Measurements from ENCODE around the gene HECW1. TPM values are rescaled to one million over a fixed set of nuclear protein-coding genes. Genes with fewer than 3 reads are reported as not detected.

The HECW1 gene
- polyA plus RNA-seq, 2 of the 4 experiments (the other 2 are of a cell fraction), result 11.3 TPM

DNA sequence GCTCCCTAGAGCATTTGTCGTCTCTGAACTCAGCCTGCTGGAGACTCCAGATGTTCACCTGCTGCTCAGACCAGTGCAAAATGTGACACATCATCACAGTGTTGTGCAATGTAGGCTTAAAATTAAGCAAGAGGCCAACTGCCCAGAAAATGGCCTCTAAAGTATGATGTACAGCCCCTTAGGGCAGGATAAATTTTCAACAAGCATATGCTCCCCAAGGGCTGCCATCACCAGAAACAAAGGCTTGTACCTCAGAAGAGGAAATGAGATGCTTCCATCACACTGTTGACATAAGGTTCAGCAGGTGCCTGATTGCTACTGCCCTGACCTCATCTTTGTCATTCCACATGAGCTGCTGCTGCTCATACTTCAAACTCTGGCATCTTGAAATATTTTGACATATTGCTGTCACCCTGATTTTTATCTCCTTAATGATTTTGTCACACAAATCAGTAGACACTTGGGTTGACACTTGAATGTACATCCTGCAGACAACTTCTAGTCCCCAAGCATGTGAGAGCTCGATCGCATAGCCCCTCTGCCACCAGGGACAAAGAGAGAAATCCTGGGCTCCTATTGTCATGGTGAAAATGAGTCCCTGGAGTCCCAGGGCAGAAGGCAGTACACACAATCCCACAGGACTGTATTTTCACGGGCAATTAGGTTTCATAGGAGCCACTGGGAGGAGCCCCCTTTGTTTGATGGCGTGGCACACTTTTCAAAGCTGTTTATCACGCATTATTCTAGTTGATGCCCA, 250.8 kb downstream of the HECW1 start:
- FAIRE-seq (no peak), ATAC-seq (no peak), DNase-seq (ENCODE audit: low read depth in 1 of 2, low spot score in 1 of 2) (peak in 1 of 2 experiments; percentile 12)
- TF ChIP-seq CEBPB (IDR thresholded peaks at IDR 0.05), result peak; percentile 94 to 95
- TF ChIP-seq, protein P1, sequence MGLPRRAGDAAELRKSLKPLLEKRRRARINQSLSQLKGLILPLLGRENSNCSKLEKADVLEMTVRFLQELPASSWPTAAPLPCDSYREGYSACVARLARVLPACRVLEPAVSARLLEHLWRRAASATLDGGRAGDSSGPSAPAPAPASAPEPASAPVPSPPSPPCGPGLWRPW (IDR thresholded peaks at IDR 0.05), result peak; percentile 50; the same call in 1 of the 2 replicates
- TF ChIP-seq JUN (IDR thresholded peaks at IDR 0.05), result no peak
- TF ChIP-seq SMC3 (IDR thresholded peaks at IDR 0.05), result no peak
- no peak overlapping the region for H3K4me3 ChIP-seq
- H3K4me2 ChIP-seq, result no peak overlapping the region
- no peaks in the 10 kb centered on the region for H3K9me3 ChIP-seq
- peaks cover 6% of the 10 kb centered on the region; the same call in 1 of the 3 replicates for H3K4me1 ChIP-seq
- 89% methylated on average over 6 of the region's 6 CpGs for WGBS (ENCODE audit: missing lambda C conversion rate)
- POLR2A ChIA-PET, result no interaction called here
- CTCF ChIA-PET, result interaction anchor here (0.9 to 1.3 kb wide), 3 partner anchors 9 to 92 kb away, joined by 3 read pairs; no protein-coding TSS in a partner anchor
- no peak overlapping the region for H3K27ac ChIP-seq

DNA sequence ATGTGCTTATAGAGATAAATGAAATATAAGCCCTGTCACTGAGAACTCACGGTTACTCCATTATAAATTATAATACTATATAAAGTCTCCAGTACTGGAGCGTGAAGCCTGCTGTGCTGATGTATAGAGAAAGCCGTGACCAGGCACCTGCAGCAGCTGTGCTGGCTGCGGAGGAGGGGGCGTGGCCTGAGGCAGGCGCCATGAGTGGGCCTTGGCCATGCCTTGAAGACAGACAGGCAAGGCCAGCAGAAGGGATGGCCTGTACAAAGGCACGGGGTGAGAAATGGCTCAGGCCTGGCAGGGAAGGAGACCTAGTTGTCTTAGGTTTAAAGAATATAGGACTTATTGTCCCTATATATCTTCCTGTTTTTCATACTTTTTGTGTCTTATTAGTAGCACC, 251.9 kb downstream of the HECW1 start:
- no peak overlapping the region for H3K27ac ChIP-seq
- DNase-seq (ENCODE audit: low read depth in 1 of 2, low spot score in 1 of 2), result no peak
- no peak for ATAC-seq
- no peak for TF ChIP-seq PHF8 (IDR thresholded peaks at IDR 0.05; ENCODE audit: borderline replicate concordance, low read depth)
- no peak for TF ChIP-seq NPAS2 (CRISPR knock-in tag; IDR thresholded peaks at IDR 0.05; ENCODE audit: borderline replicate concordance)
- no peak for TF ChIP-seq HOXB5 (CRISPR knock-in tag; IDR thresholded peaks at IDR 0.05)
- TF ChIP-seq NFE2L2 (conservative IDR thresholded peaks at IDR 0.05; ENCODE audit: low read length), result no peak
- no peak for TF ChIP-seq ZC3H11A (IDR thresholded peaks at IDR 0.05)
- TF ChIP-seq, protein P1 (IDR thresholded peaks at IDR 0.05), result no peak
- TF ChIP-seq EHF (CRISPR knock-in tag; IDR thresholded peaks at IDR 0.05), result no peak
- no peak for TF ChIP-seq EHMT2 (IDR thresholded peaks at IDR 0.05; ENCODE audit: low read depth)
- no peak for TF ChIP-seq TP53 (CRISPR knock-in tag; IDR thresholded peaks at IDR 0.05)
- TF ChIP-seq, protein P2, sequence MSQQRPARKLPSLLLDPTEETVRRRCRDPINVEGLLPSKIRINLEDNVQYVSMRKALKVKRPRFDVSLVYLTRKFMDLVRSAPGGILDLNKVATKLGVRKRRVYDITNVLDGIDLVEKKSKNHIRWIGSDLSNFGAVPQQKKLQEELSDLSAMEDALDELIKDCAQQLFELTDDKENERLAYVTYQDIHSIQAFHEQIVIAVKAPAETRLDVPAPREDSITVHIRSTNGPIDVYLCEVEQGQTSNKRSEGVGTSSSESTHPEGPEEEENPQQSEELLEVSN (IDR thresholded peaks at IDR 0.05; ENCODE audit: borderline replicate concordance, low read depth), result no peak
- TF ChIP-seq HOXB13 (CRISPR knock-in tag; IDR thresholded peaks at IDR 0.05; ENCODE audit: low read depth), result no peak
- no peak for TF ChIP-seq CBX8 (IDR thresholded peaks at IDR 0.05)
- no peak for TF ChIP-seq HDAC2 (IDR thresholded peaks at IDR 0.05)
- TF ChIP-seq CHD2 (IDR thresholded peaks at IDR 0.05; ENCODE audit: low read length, partially characterized antibody), result no peak
- TF ChIP-seq, protein P3, sequence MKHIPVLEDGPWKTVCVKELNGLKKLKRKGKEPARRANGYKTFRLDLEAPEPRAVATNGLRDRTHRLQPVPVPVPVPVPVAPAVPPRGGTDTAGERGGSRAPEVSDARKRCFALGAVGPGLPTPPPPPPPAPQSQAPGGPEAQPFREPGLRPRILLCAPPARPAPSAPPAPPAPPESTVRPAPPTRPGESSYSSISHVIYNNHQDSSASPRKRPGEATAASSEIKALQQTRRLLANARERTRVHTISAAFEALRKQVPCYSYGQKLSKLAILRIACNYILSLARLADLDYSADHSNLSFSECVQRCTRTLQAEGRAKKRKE (CRISPR knock-in tag; IDR thresholded peaks at IDR 0.05; ENCODE audit: low read depth), result no peak
- TF ChIP-seq CHD4 (IDR thresholded peaks at IDR 0.05; ENCODE audit: borderline replicate concordance), result no peak
- WGBS (ENCODE audit: missing lambda C conversion rate), result 90% methylated on average over 7 of the region's 7 CpGs
- FAIRE-seq, result no peak
- H3K4me3 ChIP-seq, result no peak overlapping the region
- no peaks in the 10 kb centered on the region for H3K9me3 ChIP-seq
- H3K4me2 ChIP-seq, result no peak overlapping the region
- POLR2A ChIA-PET, result no interaction called here
- CTCF ChIA-PET, result no interaction called here
- peaks cover 6% of the 10 kb centered on the region; the same call in 1 of the 3 replicates for H3K4me1 ChIP-seq

DNA sequence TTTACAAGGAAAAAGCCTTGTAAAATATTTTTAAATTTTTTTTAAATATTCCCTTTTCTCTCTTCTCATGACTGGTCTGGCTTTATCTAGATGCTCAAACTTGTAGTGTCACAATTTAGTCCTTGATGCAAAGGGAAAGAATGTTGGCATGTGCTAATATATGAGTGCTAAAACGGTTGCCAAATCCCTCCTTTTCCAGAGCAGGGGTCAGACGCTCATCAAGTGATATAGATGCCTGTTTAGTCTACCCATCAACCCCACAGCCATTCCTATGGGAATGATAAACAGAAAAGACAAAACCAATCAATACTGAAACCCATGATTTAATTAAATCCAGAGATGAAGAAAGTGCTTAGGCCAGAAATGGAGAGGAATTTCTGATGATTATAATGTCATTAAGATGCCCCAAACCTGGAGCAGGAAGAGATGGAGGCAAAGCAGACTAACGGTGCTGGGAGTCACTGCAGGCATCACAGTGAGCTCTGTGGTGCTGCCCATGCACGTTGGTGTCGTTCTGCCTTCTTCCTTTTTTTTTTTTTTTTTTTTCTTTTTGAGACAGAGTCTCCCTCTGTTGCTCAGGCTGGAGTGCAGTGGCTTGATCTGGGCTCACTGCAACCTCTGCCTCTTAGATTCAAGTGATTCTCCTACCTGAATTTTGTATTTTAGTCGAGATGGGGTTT, 260.4 kb downstream of the HECW1 start:
- Histone ChIP-seq H3K27ac (no peak overlapping the region), H3K4me2 (no peak overlapping the region), H3K4me3 (no peak overlapping the region), H3K9me3 (no peaks in the 10 kb centered on the region), H3K4me1 (no peaks in the 10 kb centered on the region)
- no peak for DNase-seq (ENCODE audit: low read depth in 1 of 2, low spot score in 1 of 2)
- no peak for ATAC-seq
- ChIA-PET POLR2A (no interaction called here), CTCF (no interaction called here)
- 51% methylated on average over 6 of the region's 6 CpGs for WGBS (ENCODE audit: missing lambda C conversion rate)
- FAIRE-seq, result no peak
- TF ChIP-seq ZSCAN20 (CRISPR knock-in tag; IDR thresholded peaks at IDR 0.05) (no peak), KDM1A (IDR thresholded peaks at IDR 0.05; ENCODE audit: low read depth) (no peak), RAD21 (conservative IDR thresholded peaks at IDR 0.05 in 1 of 2, IDR thresholded peaks at IDR 0.05 in 1 of 2) (no peak), POLR2AphosphoS2 (conservative IDR thresholded peaks at IDR 0.05; ENCODE audit: low read length) (no peak), EHMT2 (IDR thresholded peaks at IDR 0.05; ENCODE audit: low read depth) (no peak), ESRRA (IDR thresholded peaks at IDR 0.05; ENCODE audit: borderline replicate concordance, low read length) (no peak), MAFK (IDR thresholded peaks at IDR 0.05; ENCODE audit: partially characterized antibody) (no peak), EHF (CRISPR knock-in tag; IDR thresholded peaks at IDR 0.05) (no peak), CHD2 (IDR thresholded peaks at IDR 0.05; ENCODE audit: low read length, partially characterized antibody) (no peak), CHD4 (IDR thresholded peaks at IDR 0.05; ENCODE audit: borderline replicate concordance) (no peak), RNF2 (IDR thresholded peaks at IDR 0.05; ENCODE audit: borderline replicate concordance, low read depth) (no peak), KDM5A (IDR thresholded peaks at IDR 0.05) (no peak), FOSB (CRISPR knock-in tag; IDR thresholded peaks at IDR 0.05) (no peak), RCOR1 (IDR thresholded peaks at IDR 0.05; ENCODE audit: low read depth, low read length) (no peak), SMC3 (IDR thresholded peaks at IDR 0.05) (no peak), CEBPB (IDR thresholded peaks at IDR 0.05) (no peak), SREBF2 (IDR thresholded peaks at IDR 0.05) (no peak)
